CD4-positive, alpha-beta T cell treated with Interleukin-21 for 1 hour (primary cell): ENCODE results near the gene HIKESHI.
"Not testable (repeated sequence)": the region's sequence is repeated elsewhere in the genome, so short reads cannot be mapped to it uniquely, and the experiment has no call there.

ENCODE experiments used
- DNase-seq: peaks from one replicate; pipeline ENCODE4 v3.0.0-alpha.2; 2020

The HIKESHI gene

DNA sequence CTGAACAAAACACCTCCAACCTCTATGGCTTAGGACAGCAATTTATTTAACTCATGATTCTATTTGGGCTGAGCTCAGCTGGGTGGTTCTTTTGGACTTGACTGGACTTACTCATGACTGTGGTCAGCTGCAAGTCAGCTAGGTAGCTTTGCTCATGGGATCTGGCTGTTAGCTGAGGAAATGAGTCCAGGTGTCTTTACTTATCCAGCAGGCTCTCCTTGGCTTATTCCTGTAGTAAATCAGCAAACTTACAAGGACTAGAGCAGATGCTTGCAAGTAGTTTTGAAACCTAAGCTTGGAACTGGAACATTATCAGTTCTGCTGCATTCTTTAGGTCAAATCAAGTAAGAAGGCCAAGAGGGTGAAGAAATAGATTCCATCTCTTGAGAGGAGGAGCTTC is 8.0 kb upstream of the HIKESHI start:
- DNase-seq = no peak

DNA sequence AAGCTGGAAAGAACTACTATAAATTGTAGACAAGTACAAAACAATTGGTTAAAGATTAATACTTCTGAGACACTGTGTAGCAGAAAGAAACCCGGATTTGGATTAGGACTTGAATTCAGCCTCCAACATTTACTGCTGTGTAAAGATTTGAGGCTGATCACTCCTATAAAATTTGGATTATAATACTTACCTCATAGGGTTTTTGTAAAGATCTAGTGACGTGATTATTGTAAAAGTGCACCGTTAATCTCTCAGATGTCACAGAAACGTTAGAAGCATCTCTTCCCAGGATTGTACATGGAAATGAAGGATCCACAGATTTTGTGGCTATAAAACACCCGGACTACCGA is 323 bp upstream of the HIKESHI start:
- no peak for DNase-seq

DNA sequence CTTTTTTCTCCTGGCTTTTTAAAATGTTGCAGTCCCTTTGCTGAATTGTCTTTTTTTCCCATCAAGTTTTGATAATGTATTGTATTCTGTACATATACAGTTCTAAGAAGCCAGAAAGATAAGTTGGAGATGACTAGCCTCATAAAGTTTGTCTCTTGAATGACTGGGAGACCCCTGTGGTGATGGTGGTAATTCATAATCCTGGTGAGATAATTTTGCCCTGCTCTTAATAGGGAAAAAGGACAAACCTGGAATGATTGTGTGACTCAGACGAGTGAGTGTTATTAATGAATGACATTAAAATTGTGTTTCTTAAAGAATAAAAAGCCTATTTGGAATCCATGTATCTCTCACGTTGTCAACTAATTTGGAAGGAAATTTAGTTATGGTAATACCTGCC is 1.2 kb downstream of the HIKESHI start:
- DNase-seq = no peak

DNA sequence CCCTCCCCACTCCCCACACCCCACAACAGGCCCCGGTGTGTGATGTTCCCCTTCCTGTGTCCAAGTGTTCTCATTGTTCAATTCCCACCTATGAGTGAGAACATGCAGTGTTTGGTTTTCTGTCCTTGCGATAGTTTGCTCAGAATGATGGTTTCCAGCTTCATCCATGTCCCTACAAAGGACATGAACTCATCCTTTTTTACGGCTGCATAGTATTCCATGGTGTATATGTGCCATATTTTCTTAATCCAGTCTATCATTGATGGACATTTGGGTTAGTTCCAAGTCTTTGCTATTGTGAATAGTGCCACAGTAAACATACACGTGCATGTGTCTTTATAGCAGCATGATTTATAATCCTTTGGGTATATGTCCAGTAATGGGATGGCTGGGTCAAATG is 6.7 kb downstream of the HIKESHI start:
- DNase-seq = not testable (repeated sequence)

DNA sequence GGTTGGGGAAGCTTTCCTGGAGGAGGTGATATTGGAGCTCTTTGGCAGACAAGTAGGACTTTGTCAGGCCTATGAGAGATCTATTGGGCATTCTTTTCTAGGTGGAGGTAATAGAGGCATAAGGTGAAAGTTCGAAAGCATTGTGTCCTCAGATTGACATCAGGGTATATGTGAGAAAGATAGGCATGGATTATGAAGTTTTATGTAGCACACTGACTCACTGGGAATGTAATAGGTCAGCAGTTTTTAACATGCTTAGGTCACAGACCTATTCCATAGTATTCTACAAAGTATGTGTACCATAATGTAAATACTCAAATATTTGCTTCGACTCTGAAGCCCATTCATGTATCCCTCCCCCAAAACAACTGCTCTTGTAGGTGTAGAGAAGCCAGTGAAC is 11.8 kb downstream of the HIKESHI start:
- DNase-seq = no peak

DNA sequence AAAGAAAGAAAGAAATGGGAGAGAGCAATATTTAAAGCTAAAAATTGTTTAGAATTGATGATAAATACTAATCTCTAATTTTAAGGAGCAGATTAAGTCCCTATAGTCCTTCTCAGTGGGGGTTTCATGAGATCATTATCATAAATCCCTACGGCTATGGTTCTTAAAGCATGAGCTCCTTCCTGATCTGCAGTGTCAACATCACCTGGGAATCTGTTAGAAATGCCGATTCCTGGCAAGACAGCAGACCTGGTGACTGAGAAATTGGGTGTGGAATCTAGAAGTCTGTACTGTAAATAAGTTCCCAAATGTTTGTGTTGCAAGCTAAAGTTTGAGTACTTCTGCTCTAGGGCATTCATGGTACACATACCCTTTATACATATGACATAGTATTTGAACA is 12.6 kb downstream of the HIKESHI start:
- no peak for DNase-seq

DNA sequence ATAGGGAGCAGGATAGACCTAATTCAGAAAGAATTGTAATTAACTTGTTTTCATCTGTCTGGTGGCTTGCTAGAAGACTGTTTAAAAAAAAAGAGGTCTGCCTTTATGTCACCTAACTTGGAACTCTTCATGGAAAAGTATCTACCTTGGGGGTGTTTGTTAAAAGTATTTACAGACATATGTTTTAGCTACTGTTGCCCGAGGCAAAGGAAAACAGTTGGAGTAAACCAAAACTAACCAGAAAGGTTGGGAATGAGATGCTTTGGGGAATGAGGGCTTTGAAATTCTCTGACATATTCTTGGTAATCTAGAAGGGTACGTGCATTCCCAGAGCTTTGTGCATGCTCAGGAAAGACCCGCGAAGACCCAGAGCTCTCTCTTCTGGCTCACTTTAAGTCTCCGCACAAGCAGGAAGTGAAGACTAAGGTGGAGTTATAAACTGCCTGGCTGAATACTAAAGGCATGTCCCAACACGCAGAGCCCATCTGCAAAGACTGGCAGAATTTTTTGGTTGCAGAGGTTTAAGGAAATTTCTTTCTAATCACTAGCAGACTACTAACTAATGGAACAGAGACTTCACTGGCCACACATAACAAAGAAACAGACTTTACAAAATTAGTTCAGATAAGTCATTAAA is 33.2 kb downstream of the HIKESHI start:
- DNase-seq = no peak

DNA sequence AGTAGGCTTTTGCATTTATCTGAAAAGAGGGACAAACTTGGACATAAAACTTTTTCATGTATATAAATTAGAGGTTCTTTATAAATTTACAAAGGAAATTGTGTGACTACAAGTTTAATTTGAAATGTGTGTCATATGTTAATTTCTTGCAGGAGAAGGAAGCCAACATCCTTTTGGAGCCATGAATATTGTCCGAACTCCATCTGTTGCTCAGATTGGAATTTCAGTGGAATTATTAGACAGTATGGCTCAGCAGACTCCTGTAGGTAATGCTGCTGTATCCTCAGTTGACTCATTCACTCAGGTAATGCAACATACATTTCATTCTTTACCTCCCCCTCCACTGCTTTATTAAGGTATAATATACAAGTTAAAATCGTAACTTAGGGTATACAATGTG is 35.2 kb downstream of the HIKESHI start:
- DNase-seq = no peak

DNA sequence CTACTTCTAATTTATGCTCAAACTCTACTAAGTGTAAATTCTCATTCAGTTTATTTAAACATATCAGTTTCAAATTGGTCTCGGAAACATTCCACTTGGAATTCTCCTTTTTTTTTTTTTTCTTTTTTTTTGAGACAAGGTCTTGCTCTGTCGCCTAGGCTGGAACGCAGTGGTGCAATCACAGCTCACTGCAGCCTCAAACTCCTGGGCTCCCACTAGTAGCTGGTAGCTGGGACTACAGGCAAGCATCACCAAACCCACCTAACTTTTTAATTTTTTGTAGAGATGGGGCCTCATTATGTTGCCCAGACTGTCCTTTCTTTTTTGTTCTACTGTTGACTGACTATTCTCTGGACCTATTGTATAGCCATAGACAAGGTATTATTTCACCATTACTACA is 39.3 kb downstream of the HIKESHI start:
- no peak for DNase-seq

DNA sequence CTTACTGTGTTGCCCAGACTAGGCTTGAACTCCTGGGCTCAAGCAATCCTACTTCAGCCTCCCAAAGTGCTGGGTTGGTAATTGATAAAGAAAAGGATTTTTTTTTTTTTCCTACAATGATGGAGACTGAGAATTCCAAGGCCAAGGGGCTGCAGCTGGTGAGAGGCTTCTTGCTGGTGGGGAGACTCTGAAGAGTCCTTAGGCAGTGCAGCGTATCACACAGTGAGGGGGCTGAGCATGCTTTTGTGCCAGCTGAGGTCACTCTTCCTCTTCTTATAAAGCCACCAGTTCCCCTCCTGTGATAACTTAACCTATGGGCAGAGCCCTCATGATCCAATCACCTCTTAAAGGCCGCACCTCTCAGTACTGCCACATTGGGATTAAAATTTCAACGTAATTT is 44.5 kb downstream of the HIKESHI start:
- no peak for DNase-seq

DNA sequence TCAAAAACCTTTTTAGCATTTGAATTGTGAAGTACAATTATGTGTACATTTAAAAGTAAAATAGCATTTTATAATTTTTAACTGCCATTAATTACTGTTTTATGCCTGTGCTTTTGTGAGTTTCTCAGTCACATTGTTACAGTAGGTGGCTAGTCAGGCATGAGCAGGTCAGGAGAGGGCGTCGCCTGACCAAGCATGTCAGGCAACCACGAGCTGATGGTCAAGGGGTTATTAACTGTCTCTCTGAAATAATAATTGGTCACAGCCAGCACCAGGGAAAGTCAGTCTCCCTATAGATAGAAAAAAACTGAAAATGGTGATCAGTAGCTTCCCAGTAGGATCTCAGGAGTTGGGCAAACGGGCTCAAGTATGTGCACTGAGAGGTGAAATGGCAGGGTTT is 53.2 kb downstream of the HIKESHI start:
- no peak for DNase-seq

DNA sequence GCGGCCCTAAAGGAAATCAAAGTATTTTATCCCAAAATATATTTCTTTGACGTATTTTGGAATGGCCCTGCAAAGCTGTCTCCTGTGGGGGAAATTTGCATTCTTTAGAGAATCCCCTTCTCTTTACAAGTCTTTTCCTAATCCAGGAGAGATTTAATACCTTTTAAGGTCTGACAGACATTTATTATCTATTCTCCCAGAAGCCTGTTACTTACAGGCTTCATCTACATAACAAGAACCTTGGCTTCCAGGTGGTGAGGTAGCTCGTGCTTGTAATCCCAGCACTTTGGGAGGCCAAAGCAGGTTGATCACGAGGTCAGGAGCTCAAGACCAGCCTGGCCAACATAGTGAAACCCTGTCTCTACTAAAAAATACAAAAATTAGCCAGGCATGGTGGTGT is 55.4 kb downstream of the HIKESHI start:
- DNase-seq = not testable (repeated sequence)

DNA sequence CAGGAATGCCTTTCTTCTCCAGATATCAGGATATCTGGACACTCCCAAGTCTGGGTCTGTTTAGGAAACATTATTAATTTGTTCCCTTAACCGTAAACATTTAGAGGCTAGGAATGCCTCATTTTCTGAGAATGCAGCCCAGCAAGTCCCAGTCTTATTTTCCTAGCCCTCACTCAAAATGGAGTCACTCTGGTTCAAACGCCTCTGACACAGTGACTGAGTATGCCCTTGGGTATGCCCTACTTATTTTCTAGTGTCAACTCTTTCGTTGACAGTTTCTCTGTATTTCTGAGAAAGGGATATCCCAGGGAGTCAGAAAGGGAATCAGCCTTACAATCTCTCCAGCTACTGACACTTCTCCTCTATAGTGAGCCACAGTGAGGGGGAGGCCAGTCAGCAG is 56.7 kb downstream of the HIKESHI start:
- no peak for DNase-seq

DNA sequence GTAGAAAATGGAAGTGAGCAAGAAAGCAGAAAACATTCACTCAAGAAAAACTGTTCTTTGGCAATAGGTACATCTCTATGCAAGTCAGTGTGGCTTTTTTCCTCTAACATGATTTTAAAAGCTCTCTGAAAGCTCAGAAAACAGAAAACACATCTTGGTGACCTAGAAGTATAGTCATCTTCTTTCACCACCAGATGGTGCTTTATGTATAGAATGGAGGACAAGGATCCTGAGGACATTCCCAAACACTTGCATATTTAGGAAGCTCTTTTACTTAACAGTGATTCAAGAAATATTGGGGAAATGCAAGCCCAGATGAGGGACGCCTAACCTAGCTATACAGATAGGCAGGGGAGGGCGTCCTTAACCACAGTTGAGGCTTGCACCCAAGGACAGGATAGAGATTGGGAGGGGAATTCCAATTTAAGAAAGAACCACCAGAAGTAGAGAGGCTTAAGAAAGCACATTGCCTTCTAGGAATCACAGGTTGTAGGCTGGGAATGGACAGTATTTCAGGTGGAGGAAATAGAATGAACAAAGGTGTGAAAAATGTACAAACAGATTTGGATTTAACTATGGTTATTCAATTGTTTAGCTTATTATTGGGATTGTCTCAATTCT is 58.8 kb downstream of the HIKESHI start:
- DNase-seq = no peak

DNA sequence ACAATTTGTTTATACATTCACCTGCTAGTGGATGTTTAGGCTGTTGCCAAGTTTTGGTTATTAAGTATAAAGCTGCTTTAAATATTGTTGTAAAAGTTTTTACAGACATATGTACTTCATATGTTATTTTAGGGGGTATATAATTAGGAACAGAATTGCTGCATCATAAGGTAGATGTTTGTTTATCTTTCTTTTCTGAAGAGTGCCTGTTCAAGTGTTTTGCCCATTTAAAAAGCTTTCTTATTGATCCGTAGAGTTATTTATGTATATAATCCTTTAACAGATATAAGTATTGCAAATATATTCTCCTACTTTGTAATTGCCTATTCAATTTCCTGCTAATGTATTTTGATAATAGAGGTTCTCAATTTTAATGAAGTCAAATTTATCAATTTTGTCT is 61.4 kb downstream of the HIKESHI start:
- DNase-seq = no peak

DNA sequence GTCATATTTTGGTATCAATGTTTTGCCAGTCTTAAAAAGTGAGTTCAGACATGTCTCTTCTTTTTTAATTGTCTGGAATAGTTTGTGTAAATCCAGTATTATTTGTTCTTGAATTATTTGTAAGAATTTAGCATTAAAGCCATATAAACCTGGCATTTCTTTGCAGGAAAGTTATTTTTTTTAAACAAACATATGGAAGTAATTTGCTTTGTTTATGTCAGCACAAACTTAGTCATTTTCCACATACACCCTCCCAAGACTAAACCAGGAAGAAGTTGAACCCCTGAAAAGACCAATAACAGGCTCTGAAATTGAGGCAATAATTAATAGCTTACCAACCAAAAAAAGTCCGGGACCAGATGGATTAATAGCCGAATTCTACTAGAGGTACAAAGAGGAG is 63.5 kb downstream of the HIKESHI start:
- no peak for DNase-seq

DNA sequence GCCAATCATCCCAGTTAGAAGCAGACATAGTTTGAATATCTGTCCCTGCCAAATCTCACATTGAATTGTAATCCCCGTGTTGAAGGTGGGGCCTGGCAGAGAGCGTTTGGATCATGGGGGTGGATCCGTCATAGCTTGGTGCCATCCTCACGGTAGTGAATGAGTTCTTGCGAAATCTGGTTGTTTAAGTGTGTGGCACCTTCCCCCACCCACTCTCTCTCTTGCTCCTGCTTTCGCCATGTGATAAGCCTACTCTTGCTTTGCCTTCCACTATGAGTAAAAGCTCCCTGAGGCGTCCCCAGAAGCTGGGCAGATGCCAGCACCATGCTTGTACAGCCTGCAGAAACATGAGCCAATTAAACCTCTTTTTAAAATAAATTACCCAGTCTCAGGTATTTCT is 67.6 kb downstream of the HIKESHI start:
- DNase-seq = no peak

DNA sequence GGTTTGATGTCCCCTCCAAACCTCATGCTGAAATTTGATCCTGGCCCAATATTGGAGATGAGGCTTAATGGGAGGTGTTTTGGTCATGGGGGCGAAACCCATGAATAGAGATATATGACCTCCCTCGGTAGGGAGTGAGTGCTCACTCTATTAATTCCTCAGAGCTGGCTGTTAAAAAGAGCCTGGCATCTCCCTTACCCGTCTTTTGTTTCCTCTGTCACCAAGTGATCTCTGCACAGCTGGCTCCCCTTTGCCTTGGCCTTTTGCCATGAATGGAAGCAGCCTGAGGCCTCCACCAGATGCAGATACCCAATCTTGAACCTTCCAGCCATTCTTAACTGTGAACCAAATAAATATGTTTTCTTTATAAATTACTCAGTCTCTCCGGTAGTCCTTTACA is 68.1 kb downstream of the HIKESHI start:
- DNase-seq = no peak

DNA sequence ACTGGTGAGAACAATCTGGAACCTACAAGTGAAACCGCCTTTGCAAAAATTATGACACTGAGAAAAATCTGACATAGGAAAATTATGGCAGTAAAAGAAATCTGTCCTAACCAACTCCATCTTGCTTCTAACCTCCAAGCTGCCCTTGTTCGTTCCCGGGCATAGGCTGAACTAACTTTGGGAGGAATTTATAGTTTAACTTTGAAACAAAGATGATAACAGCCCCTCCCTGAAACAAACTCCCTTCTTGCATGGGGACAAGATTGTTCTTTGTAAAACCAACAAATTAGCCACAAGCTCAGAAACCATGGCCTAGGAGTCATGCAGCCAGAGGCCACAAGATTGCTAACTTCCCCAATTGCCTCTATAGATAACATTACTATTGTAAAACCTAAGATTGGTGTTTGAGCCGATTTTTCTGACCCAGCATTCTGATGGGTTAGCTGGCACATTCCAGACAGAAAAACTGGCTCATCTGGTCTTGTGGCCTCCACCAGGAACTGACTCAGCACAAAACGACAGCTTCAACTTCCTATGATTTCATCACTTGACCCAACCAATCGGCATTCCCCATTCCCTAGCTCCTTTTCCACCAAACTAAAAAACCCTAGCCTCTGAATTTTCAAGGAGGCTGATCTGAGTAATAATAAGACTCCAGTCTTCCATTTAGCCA is 69.0 kb downstream of the HIKESHI start:
- DNase-seq = no peak

DNA sequence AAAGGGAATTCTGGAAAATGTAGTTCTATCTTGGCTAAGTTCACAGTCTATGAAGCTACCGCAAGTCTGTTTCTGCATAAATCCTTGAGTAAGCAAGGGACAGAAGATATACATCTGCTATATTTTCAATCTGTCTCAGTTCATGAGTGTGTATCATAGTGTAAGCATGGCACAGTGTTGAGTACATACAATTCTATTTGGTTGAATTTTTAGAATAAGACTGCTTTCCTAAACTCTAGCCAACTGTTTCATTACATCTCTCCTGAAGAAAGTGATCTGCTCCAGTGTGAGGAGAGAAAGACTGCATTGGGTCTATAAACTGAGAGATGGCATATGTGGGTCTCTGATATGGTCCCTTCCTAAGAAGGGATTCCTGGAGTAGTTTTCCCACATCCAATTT is 70.0 kb downstream of the HIKESHI start:
- no peak for DNase-seq

DNA sequence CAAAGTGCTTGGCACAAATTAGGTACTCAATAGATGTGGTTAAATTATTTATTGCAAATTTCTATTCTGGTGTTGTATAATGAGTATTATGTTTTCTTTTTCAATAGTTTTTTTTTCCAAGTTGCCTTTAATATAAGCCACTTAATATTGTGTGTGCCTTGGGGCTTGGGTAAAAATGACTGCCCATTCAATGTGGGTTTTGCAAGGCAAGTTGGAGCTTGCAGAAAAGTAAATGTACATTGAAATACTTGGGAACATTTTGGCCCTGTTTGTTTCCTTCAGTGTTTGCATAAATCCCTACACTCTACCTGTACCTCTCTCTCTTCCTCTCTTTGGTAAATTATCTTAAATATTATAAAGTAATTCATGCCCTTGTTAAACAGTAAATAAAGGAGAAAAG is 70.5 kb downstream of the HIKESHI start:
- DNase-seq = no peak

DNA sequence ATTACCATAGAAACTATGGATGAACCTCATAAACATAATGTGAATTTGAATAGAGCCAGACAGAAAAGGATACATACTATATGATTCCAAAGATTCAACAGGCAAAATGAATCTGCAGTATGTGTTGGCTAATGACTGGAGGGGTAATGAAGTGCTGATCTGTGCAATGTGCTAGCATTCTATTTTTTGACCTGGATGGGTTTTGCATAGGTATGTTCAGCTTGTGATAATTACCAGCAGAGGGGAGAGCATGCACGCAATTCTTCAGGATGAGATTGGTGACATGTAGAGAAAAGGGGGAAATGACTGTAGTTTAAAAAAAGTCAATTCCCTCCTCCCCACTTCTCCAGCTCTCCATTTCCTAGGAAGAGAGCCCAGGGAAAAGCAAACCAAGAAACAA is 72.0 kb downstream of the HIKESHI start:
- DNase-seq = no peak

DNA sequence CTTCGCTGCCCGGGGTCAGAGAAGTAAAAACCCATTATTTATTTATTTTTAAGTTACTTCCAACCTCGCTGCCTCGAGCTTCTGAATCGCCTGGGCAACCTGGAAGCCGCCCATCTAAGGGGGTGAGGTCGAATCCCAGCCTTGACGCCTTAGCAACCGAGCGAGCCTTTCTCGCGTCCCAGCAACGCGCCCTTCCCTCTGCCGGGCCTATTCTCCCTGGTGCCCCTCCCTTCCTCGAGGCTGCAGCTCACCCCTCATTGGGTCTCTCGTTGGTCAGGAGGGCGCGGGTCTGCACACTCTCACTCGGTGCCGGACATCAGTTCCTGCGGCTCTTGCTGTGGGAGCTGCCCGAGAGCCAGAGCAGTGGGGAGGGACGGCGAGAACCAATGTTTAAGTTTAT is 72.5 kb downstream of the HIKESHI start, which contains the start of gene CCDC81:
TSS of gene CCDC81 (plus strand) at position 302 of the 400 bp plus-strand sequence. CDS start 277 bp downstream, outside the sequence.
- no peak for DNase-seq

DNA sequence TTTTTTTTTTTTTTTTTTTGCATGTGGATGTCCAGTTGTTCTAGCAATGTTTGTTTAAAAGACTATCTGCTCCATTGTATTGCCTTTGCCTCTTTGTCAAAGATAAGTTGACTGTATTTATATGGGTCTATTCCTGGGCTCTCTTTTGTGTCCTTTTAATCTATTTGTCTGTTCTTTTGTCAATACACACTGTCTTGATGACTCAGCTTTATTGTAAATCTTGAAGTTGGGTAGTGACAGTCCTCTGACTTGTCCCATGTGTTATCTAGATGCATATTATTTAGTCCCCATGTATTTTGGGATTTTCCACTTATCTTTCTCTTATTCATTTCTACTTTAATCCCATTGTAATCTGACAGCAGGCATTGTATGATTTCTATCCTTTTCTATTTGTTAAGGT is 75.9 kb downstream of the HIKESHI start:
- DNase-seq = no peak
